NCI-H1694 treated with DMSO at 0.1 percent for 48 hours (cell line): ENCODE measurements around the gene RNASE9.
A peak's percentile ranks its signal among the peaks of the same experiment; 100 is the strongest.
"Not testable (repeated sequence)": the region's sequence is repeated elsewhere in the genome, so short reads cannot be mapped to it uniquely, and the experiment has no call there.

Experiments
- DNase-seq: peaks from one replicate; lab custom pipeline; 2025; lab: John Stamatoyannopoulos, UW

RNASE9 gene

DNA sequence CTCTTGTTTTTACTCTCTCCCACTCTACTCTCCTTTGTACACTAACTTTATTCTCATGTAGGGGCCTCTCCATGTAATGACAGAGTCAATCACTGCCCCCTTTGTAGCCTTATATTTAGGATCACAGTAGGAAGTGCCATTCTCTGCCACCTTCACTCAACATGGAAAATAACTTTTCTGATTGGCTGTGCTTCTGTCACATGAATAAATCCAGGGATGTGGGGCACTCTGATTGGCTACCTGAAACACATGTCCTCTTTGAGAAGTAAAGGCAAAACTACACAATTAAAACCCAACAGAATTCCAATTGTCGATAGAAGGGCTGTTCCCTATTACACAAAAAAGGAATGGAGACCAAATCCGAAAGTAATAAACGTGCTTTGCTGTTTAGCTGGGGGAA, at the start of gene RNASE9:
Gene RNASE9, minus strand, starts transcription at position 87 of the 400 bp plus-strand sequence.
- DNase-seq: no peak

DNA sequence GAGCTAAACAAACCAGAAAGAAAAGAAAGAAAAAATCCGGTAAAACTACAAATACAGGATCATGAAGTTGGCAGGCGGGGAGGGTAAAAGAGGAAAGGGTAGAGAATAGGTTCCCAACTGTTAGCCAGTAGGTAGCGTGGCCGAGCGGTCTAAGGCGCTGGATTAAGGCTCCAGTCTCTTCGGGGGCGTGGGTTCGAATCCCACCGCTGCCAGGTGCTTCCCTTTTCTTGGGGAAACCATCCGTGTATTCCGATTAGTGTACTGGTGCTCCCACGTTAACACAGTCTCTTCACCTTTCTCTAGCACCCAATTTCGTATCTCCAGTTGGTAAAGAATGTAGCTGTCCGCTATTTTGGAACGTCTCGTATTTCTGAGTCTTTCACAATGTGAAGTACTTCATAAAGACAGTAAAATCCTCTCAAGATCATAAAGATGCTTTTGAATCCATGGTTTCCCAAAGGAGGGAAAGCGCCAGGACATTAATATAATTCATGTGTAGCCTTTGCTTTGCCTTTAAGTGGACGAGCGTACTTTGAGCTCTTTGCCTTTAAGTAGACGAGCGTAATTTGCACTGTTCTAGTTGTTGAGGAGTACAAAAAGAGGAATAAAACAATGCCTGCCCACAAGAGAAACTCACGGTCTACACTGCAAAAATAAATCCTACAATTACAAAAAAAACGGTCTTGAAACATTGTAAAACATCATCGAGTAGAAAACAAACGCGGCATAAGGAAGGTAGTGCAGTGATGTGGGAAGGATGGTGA, 49.3 kb upstream of the RNASE9 start:
- peak; percentile 85 for DNase-seq

DNA sequence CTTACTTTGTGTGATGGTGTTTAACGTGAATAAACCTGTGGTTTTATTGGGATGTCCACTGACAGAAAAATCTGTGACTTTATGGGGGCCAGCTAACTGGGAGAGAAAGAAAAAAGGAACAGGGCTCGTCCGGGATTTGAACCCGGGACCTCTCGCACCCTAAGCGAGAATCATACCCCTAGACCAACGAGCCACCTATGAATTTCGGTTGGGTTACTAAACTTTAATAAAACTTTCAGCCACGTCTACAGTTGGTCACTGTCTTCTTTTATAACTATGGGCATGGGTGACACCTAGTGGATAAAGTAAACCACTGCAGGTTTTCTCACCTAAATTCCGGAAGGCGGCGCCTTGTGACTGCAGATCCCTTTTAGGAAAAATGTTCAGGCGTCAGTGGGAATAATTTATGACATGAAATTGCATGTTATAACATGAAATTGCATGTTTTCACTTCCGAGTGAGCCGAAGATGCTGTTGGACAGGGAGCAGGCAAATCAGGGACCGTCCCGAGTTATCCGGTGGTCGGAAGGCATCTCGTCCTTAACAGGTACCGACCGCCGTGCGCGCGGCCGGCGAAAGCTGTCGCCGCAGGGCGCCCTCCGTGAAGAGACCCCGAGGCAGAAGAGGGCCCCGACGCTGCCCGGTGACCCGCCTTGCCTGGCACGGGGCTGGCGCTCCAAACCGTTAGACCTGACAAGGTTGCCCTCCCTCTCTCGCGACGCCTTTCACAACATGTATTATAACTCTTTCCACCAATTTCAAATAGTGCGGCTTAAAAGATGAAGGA, 48.6 kb upstream of the RNASE9 start:
- peak; percentile 97 for DNase-seq

DNA sequence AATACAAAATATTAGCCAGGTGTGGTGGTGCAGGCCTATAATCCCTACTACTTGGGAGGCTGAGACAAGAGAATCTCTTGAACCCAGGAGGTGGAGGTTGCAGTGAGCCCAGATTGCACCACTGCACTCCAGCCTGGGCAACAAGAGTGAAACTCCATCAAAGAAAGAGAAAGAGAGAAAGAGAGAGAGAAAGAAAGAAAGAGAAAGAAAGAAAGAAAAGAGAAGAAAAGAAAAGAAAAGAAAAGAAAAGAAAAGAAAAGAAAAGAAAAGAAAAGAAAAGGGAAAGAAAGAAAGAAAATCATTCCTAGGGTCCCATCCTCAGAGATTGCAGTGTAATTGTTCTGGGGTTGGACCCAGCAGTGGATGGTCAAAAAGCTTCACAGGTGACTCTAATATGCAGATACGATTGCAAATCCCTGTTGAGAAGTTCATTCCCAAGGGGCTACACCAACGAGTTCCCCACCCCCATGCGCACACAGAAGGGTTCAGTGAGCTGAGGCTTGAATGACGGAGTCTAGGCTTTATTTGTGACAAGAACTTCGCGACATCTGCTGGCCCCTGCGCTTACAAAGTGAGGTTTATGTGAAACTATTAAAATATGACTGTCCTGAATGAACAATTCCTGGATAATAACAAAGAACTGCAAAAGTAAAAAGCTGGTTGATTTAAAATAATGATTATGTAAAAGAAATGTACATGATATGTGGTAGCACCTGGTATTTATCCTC, 47.7 kb upstream of the RNASE9 start:
- DNase-seq: no peak

DNA sequence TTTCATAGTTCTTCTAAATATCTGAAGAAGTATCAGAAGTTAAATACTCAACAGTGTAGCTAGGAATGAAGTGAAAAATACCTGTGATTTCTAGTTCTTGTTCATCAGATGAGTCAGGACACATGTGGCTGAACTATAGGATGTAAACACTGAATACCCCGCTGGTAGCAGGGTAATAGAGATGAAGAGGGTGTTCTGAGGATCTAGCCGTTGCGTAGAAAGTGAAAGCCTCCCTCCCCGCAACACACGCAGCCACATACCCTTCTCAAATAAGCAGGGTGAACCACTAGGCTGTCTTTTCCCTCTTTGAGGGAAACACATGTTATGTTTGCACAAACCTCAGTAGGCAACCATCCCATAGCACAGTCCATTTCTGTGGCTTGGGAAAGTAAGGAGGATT, 46.8 kb upstream of the RNASE9 start:
- no peak for DNase-seq

DNA sequence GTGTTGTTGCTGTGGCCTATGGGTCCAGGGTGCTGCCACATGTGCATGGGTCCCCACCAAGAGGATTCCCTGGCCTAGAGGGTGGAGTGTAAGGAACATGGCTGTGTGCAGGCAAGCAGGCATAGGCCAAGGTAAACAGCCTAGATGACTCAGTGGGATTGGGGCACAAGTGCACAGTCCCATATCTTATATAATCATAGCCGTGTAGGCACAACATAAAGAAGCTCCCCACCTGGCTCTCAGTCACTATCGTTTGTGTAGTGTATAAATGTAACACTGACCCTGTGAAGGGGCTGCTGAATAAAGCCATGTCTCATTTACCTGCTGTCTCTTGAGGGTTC, 46.0 kb upstream of the RNASE9 start:
- DNase-seq: no peak

DNA sequence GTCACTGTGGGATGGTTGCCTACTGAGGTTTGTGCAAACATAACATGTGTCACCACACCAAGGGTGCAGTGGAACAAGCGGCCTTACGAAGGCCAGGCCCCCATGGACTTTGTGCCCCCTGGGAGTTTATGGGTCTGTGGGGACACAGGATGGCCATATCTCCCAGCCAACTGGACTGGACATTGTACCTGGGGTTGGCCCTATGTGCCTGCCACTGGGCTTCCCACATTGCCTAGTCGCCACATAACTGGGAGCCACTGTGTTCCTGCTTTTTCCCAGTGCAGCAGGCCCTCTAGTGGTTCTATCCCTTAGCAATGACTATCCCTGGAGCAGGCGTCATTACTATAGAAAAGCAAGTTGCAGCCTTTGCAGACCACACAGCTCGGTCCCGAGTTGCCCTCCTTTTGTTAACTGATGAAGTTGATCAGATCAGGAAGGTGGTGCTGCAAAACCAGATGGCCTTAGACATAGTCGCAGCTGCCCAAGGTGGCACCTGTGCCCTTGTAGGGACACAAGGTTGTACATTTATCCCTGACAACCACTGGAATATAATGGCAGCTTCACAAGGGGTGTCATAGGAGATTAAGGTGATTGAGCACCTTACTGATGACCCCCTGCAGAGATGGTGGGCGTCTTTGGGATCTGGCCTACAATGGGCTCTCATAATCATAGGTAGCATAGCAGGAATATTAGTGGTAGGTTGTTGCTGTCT, 45.5 kb upstream of the RNASE9 start:
- DNase-seq: peak; percentile 51

DNA sequence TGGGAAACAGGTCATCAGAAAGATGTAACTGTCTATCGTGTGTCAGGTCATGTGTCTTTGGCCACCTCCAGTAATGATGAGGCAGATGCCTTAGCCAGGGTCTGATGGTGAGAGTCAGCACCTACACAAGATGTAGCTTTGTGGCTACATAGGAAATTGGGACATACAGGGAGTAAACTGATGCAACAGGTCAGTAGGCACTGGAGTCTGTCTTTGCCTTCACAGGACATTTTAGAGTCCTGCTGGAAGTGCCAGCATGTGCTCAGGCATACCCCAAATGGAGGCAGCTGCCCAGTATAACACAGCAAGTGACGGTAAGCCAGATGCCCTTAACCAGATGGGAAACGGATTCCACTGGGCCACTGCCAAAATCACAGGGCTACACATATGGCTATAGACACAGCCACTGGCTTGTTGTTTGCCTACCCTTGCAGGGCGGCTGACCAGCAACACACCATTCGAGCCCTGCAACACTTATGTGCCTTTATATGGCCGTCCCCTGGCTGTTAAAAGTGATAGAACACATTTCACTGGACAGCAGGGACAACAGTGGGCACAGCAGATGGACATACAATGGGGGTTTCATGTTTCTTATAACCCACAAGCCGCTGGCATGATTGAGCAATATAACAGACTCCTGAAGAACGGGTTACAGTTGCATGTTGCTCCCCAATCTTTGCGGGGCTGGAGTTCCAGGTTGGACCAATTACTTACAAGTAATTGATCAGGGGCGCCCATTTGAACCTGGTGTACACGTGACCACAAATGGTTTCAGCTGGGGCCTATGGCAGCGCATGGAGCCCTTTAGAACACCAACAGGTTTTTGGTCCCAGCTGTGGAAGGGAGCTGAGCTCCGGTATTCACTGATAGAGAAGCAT, 43.2 kb upstream of the RNASE9 start:
- DNase-seq: peak; percentile 91

DNA sequence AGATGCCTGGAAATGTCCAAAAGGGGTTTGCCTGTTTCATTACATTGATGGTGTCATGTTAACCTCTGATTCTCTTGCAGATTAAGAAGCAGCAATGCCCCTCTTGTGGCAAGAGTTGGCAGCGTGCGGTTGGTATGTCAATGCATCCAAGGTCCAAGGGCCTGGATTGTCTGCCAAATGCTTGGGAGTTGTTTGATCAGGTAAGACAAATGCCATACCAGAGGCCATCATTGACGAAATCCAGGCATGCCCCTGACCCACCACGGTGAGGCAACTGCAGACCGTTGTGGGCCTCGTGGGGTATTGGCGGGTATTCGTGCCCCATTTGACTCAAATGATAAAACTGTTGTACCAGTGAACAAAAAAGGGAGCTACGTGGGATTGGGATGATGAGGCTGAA, 41.7 kb upstream of the RNASE9 start:
- no peak for DNase-seq

DNA sequence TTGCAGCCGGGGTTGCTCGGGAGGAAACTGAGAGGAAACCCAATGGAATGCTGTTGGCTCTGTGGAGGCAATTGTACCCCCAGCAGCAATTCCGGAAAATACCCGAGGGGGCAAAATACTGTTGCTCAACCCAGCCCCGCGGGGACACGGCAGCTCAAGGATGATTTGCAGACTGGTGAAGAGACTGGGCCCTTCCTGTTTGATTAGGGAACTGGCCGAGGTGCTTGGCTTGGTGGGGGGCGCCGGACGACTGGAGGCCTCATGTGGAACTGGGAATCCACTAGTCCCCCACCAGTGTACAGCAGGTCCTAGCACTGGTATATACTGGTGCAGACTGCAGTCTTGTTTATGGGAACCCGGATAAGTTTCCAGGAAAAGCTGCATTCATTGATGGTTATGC, 40.7 kb upstream of the RNASE9 start:
- DNase-seq: no peak

DNA sequence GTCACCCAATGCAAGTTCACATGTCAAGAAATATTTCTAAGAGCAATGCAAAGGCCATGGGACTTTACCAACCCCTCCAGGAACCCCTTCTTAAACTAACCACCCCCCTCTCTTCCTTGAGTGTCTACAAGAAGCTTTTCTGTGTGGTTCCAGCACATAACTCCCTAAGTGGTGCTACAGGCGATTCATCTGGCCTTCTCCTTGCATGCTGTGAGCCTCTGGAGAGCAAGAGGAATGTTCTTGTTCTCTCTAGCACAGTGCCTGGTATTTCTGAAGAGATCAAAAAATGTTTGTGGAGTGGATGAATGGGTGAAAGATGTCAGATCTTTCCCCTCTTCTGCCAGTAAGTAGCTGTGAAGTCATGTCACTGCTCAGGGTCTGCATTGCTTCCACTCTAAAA, 36.3 kb upstream of the RNASE9 start:
- no peak for DNase-seq

DNA sequence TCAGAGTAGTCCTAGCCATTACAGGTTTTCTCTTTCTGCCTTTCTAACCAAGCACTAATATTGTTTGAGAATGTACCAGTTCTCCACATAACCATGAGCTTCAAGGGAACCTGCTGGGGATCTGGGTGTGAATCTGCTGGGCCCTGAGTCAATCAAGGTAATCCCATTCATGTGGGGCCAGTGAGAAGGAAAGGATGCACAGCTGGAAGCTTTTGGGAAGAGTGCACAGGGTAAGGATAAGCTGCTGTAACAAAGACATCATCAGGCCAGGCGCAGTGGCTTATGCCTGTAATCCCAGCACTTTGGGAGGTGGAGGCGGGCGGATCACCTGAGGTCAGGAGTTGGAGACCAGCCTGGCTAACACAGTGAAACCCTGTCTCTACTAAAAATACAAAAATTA, 34.9 kb upstream of the RNASE9 start:
- DNase-seq: not testable (repeated sequence)

DNA sequence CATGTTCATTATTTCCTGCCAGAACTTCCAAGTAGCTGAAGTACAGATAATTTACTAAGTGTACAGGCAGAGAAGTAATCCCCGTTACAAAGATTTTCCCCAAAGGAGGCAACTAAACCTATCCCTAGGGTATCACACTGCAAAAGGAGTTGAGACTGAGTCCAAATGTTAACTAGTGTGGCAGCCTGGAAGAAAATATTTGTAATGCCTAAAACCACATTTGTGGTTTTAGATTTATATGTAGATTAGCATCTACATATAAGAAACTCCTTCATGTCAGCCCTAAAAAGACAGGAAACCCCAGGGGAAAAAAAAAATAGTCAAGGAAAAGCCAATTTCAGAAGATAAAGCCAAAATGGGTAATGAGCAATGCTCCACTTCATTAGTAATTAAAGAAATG, 31.7 kb upstream of the RNASE9 start:
- DNase-seq: no peak

DNA sequence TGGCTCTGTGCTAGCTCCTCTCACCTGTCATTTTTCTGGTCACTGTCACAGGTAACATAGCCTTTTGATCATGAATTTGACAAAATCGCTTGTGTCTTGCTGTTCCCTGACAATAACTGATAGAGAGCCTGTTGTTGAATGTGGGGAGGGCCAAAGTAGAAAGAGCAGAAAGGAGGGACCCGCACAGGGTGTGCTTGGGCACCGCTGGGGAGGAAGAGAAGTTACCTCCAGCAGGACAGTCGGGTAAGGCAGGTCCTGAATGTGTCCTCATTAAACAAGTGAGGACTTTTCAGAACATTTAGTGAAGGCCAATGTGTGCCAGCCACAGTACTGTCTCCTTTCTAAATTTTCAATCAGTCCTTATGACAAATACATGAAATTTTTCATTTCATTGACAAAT, 30.4 kb upstream of the RNASE9 start, which contains the start of gene RNASE12:
Gene RNASE12, minus strand, starts transcription at position 142 of the 400 bp plus-strand sequence. CDS start 653 bp downstream, outside the sequence.
- no peak for DNase-seq

DNA sequence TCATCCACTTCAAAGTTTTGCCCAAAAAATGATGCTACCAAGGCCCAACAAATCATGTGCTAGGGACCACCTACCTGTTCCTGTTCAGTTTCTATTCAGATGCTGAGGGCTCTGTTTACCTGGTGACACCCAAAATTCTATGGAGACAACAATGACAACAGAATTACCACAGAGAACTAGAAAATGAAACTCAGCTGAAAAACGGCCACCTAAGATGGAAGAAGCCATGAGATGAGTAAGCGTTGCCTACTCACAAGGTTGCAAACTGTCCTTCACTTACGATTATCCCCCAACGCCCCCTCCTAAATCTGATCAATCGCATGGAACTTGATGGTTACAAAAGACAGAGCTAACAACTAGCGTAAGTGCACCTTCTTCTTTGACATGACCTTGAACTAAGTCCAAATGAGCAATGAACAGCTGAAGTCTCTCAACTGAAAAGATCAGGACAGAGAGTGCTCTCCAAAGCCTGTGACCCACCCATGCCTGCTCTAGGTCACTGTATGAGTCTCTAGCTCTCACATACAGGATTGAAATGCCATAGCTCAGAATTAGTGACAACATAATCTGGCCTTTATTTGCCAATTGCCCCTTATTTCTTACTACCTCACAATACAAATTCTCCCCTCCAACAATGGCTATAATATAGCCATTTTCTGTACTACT, 26.8 kb upstream of the RNASE9 start, which contains the start of gene RNASE11:
Gene RNASE11, minus strand, starts transcription at position 513 of the 666 bp plus-strand sequence.
- DNase-seq: no peak

DNA sequence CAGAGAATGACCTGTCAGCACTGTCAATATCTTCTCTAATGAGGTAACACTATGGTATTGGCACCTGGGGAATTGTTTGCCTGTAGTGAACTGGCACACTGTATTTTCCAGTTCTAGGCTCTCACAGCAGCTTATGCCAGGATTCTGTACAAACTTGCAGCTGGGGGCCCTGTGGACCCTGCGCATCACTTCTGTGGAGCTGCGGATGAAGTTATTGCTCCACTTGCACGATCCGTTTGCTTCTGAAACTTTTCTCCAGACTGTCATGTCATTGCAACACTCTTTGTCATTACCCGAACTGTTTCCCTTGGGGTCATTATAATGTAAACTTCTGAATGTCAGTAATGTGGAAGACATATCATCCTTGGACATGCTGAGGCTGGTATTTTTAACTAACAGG, 23.1 kb upstream of the RNASE9 start:
- DNase-seq: no peak

DNA sequence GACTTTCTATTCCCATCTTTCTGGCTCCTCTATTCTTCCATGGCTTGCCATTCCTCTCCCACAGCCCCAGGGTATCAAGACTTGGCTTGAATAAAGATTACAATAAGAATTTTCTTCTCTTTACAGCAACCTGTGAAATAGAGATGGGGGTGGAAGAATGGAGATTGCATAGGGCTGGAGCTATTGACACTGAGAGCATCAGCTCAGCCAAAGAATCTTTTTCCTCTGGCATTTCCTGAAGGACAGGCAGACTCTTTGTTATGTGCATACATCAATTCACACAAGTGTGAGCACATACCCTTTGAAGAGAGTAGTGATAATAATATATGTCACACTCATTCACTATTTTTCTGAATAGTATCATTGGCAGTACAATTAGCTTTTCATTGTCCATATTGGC, 22.3 kb upstream of the RNASE9 start:
- DNase-seq: no peak

DNA sequence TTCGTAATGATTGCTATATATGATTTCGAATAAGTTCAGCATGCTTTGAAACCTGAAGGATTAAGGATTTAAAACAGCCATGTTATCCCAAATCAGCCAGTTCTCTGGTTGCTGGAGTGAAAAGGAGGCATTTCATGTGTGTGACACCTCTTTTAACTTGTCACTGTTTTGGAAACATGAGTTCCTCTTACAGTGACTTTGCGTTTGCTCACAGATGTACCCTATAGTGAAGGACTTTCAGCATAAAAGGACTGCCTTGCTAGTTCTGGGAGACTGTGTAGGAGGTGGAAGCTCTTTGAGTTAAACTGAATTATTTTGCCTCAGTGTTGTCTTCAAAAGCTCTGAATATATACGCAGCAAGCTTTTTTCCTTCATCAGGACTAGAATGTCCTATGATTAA, 19.4 kb upstream of the RNASE9 start:
- no peak for DNase-seq

DNA sequence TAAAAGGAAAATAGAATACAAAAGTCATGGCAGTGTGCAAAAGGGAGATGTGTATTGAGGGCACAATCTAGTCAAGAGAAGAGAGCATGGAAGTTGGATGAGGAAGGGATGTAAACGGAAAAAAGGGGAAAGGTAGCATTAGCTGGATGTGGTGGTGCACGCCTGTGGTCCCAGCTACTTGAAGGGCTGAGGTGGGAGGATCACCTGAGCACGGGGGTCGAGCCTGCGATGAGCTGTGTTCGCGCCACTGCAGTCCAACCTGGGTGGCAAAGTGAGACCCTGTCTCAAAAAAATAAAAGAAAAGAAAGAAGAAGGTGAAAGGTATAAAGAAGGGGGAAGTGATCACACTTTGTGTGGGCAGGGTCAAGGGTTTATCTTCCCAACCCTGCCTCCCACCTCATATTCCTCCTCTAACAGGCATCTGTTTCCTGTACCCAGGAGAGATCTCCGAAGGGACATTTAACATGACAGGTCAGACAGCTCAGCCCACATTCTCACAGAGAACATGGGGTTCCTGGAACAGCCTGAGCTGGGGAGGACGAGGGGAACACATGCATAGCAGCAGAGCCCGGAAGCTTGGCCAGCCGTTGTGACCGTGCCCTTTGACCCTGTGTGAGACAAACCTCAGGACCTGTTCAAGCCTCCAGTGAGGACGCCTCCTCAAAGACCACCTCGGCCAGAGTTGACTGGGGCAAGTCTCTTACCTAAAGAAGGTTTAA, 18.1 kb upstream of the RNASE9 start:
- DNase-seq: no peak

DNA sequence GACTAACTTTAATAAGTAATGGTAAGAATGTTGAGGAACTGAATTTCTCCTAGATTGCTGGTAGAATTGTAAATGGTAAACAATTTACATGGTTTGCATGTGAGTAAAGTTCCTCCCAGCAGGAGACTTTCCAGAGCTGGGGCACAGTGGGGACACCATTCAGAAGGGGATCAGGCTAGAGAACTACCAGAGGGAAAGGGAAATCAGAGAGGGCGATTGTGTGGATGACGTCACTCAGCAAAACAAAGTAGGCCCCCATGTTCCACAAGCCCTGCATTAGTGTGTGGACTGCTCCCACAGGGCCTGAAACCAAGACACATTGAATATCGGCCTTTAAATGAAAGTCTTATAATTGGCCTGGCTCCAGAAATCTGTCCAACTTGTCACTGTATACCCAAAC, 17.5 kb upstream of the RNASE9 start:
- DNase-seq: no peak
